Spleen (tissue), 7 donors: ENCODE measurements around the gene RNGTT.

ENCODE experiments used
- POLR2A ChIP-seq, 3 donors: fragments of 450-650 bp; IDR thresholded peaks; one replicate each; pipeline ENCODE4 v1.5.1; 2017; ENCODE audit warnings: antibody characterized with exemption in 3 of 3, mild to moderate bottlenecking in 1 of 3
- POLR2AphosphoS5 ChIP-seq, 3 donors: sonication (generic); formaldehyde crosslinking; IDR thresholded peaks; one replicate each; pipeline ENCODE4 v1.5.1; 2017; ENCODE audit warnings: antibody characterized with exemption in 3 of 3
- TF ChIP-seq, protein P1 (sequence below), 11 experiments: fragments of 200-600 bp in 7 of 11; fragments of 450-650 bp in 4 of 11; sonication (generic) in 4 of 11; IDR thresholded peaks in 8 of 11; conservative IDR thresholded peaks in 3 of 11; 1 replicate in 7 of 11; 2 replicates in 4 of 11; pipeline versions ENCODE4 v1.4.0 to v1.8.0; 2016 to 2021; ENCODE audit warnings: antibody characterized with exemption in 11 of 11, inconsistent platforms in 4 of 11, mild to moderate bottlenecking in 1 of 11
- donor health status: DM: no; HTN: no; CAD: no; lungs with moderate emphysema.
- donor health status: DM: no; HTN: no; CAD: no.
- donor health status: DM: no; HTN: no; CAD: no.

DNA sequence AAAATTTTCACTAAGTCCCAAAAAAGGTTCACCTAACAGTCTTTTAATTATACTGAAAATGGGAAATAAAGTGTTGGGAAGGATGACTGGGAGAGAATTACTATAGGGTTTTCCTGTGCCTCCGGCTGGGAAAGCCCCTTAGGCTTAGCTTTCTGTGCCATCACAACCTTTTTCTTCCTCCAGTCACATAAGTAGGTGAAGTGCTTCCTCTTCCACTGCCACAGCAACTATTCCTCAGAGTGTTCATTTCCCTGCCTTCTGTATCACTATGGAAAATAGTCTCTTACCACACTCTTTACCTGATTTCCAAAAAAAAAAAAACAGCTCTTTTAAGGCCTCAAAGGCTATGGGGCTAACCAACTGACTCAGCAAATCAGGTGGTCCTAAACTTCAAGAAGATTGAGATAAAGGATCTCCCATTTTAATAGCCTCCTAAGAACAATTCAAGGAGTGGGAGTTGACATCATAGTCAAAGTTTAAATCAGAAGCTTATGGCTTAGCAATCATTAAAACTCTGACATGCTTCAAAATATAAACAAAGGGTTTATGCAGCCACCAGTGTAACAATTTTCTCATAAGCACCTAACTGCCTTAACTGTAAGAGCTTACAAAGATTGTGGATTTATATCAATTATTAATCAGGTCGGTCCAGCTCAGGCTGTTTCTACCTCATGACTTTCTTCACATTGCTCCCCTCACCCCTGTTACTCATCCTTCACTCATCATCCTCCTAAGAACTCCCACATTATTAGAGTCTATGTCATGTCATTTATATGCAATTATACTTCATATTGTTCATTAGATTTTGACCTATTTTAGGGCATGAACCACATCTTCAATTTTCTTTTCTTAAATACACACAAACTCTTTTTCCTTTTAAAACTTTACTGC, 95.3 kb downstream of the RNGTT start:
- TF ChIP-seq, protein P1, sequence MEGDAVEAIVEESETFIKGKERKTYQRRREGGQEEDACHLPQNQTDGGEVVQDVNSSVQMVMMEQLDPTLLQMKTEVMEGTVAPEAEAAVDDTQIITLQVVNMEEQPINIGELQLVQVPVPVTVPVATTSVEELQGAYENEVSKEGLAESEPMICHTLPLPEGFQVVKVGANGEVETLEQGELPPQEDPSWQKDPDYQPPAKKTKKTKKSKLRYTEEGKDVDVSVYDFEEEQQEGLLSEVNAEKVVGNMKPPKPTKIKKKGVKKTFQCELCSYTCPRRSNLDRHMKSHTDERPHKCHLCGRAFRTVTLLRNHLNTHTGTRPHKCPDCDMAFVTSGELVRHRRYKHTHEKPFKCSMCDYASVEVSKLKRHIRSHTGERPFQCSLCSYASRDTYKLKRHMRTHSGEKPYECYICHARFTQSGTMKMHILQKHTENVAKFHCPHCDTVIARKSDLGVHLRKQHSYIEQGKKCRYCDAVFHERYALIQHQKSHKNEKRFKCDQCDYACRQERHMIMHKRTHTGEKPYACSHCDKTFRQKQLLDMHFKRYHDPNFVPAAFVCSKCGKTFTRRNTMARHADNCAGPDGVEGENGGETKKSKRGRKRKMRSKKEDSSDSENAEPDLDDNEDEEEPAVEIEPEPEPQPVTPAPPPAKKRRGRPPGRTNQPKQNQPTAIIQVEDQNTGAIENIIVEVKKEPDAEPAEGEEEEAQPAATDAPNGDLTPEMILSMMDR (IDR thresholded peaks at IDR 0.05 in 8 of 11, conservative IDR thresholded peaks at IDR 0.05 in 3 of 11): no peak
- TF ChIP-seq POLR2A (IDR thresholded peaks at IDR 0.05) (no peak), POLR2AphosphoS5 (IDR thresholded peaks at IDR 0.05) (no peak)
